Germinal center (tissue), 1 donor: Measurements from ENCODE around the gene PCDHB2.
"Not testable (repeated sequence)": the region's sequence is repeated elsewhere in the genome, so short reads cannot be mapped to it uniquely, and the experiment has no call there.

Source experiments
- DNase-seq: peaks from one replicate; pipeline ENCODE4 v3.0.0; 2012; ENCODE audit warnings: mixed read lengths, low spot score

The PCDHB2 gene

DNA sequence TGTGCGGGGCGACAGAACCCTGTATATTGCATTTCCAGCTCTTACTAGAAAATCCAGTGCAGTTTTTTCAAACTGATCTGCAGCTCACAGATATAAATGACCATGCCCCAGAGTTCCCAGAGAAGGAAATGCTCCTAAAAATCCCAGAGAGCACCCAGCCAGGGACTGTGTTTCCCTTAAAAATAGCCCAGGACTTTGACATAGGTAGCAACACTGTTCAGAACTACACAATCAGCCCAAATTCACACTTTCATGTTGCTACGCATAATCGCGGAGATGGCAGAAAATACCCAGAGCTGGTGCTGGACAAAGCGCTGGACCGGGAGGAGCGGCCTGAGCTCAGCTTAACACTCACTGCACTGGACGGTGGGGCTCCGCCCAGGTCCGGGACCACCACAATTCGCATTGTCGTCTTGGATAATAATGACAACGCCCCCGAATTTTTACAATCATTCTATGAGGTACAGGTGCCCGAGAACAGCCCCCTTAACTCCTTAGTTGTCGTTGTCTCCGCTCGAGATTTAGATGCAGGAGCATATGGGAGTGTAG lies 41.4 kb downstream of the PCDHB2 start:
- no peak for DNase-seq

DNA sequence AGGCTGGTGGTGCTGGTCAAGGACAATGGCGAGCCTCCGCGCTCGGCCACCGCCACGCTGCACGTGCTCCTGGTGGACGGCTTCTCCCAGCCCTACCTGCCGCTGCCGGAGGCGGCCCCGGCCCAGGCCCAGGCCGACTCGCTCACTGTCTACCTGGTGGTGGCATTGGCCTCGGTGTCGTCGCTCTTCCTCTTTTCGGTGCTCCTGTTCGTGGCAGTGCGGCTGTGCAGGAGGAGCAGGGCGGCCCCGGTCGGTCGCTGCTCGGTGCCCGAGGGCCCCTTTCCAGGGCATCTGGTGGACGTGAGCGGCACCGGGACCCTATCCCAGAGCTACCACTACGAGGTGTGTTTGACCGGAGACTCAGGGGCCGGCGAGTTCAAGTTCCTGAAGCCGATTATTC lies 42.9 kb downstream of the PCDHB2 start:
- DNase-seq, result not testable (repeated sequence)
